Esophagus squamous epithelium (tissue), 4 donors: Measurements from ENCODE around the gene PNPLA2.

ENCODE experiments used
- CTCF ChIP-seq, 6 experiments: fragments of 450-650 bp in 4 of 6; fragments of 200-600 bp in 2 of 6; sonication (generic) in 2 of 6; IDR thresholded peaks; one replicate each; pipeline ENCODE4 v1.5.1; 2016 to 2019; ENCODE audit warnings: antibody characterized with exemption in 6 of 6, mild to moderate bottlenecking in 4 of 6, moderate library complexity in 4 of 6
- POLR2A ChIP-seq, 4 donors: fragments of 450-650 bp; IDR thresholded peaks; one replicate each; pipeline ENCODE4 v1.6.1; 2017; ENCODE audit warnings: antibody characterized with exemption in 4 of 4, mild to moderate bottlenecking in 4 of 4, moderate library complexity in 3 of 4

GRCh38 chr11:782264-783174 lies 36.2 kb upstream of the PNPLA2 start:
- no peak for TF ChIP-seq CTCF (IDR thresholded peaks at IDR 0.05)
- TF ChIP-seq POLR2A (IDR thresholded peaks at IDR 0.05) = no peak
